CD4-positive, alpha-beta memory T cell (primary cell): ENCODE measurements around the gene UPK3BL2. TPM values are rescaled to one million over a fixed set of nuclear protein-coding genes. Genes with fewer than 3 reads are reported as not detected.
A peak's percentile ranks its signal among the peaks of the same experiment; 100 is the strongest.
"Not testable (repeated sequence)": the region's sequence is repeated elsewhere in the genome, so short reads cannot be mapped to it uniquely, and the experiment has no call there.

ENCODE experiments used
- CTCF ChIA-PET: fragments of 350-600 bp; sonication (Branson Sonifier 250); formaldehyde crosslinking; loops from one replicate; lab custom pipeline; 2021; ENCODE audit warnings: inconsistent platforms; ENCODE audit not compliant: partially characterized antibody; lab: Charles Lee
- POLR2A ChIA-PET: fragments of 350-600 bp; sonication (Branson Sonifier 250); formaldehyde crosslinking; loops from one replicate; lab custom pipeline; 2021; ENCODE audit not compliant: partially characterized antibody; lab: Charles Lee
- DNase-seq, 5 donors: peaks; one replicate each; pipeline versions ENCODE4 v3.0.0 to v3.0.0-alpha.2; 2020 to 2022; ENCODE audit warnings: mixed read lengths in 1 of 5
- H3K27ac ChIP-seq: one replicate; pipeline ENCODE4 v1.7.0; 2013; ENCODE audit warnings: low read depth, low read length
- H3K27me3 ChIP-seq: 2 replicates; pipeline ENCODE4 v1.7.0; 2013; ENCODE audit warnings: mild to moderate bottlenecking, low read length, moderate library complexity; ENCODE audit not compliant: insufficient read depth
- H3K36me3 ChIP-seq: 2 replicates; pipeline ENCODE4 v1.7.0; 2013; ENCODE audit warnings: mild to moderate bottlenecking, low read length, moderate library complexity; ENCODE audit not compliant: insufficient read depth
- H3K4me1 ChIP-seq: 2 replicates; pipeline ENCODE4 v1.7.0; 2013; ENCODE audit warnings: mild to moderate bottlenecking, low read length, moderate library complexity; ENCODE audit not compliant: insufficient read depth
- H3K4me3 ChIP-seq, 2 donors: one replicate each; pipeline ENCODE4 v1.7.0; 2013; ENCODE audit warnings: low read length in 2 of 2, mild to moderate bottlenecking in 1 of 2
- H3K9me3 ChIP-seq, 2 donors: one replicate each; pipeline ENCODE4 v1.7.0; 2013; ENCODE audit warnings: low read length in 2 of 2, control low read depth in 1 of 2; ENCODE audit not compliant: control insufficient read depth in 1 of 2
- H3K27ac Mint-ChIP-seq, 7 donors: one replicate each; pipeline ENCODE4 v1.8.0; 2020 to 2021; ENCODE audit warnings: mixed read lengths in 7 of 7, mild to moderate bottlenecking in 6 of 7, inconsistent platforms in 3 of 7, moderate library complexity in 3 of 7
- H3K27me3 Mint-ChIP-seq, 2 donors: one replicate each; pipeline ENCODE4 v1.8.0; 2020 to 2021; ENCODE audit warnings: mixed read lengths in 2 of 2
- H3K36me3 Mint-ChIP-seq, 2 donors: one replicate each; pipeline ENCODE4 v1.8.0; 2020 to 2021; ENCODE audit warnings: mixed read lengths in 2 of 2, inconsistent platforms in 1 of 2, mild to moderate bottlenecking in 1 of 2
- H3K4me1 Mint-ChIP-seq, 4 donors: one replicate each; pipeline ENCODE4 v1.8.0; 2020 to 2021; ENCODE audit warnings: mixed read lengths in 4 of 4, mild to moderate bottlenecking in 1 of 4
- H3K4me3 Mint-ChIP-seq, 8 donors: one replicate each; pipeline ENCODE4 v1.8.0; 2020 to 2021; ENCODE audit warnings: mixed read lengths in 8 of 8, mild to moderate bottlenecking in 7 of 8, moderate library complexity in 6 of 8, inconsistent platforms in 3 of 8
- H3K9me3 Mint-ChIP-seq, 8 donors: one replicate each; pipeline ENCODE4 v1.8.0; 2020 to 2021; ENCODE audit warnings: mixed read lengths in 8 of 8, mild to moderate bottlenecking in 5 of 8, inconsistent platforms in 3 of 8, moderate library complexity in 1 of 8
- intact Hi-C: fragments of 100-400 bp; cut with micrococcal nuclease; formaldehyde crosslinking; loops from one replicate; pipeline ENCODE4 v1.15.1; 2023
- polyA plus RNA-seq, 2 donors: library from polyadenylated mRNA; unstranded; fragments of 300-500 nt; fragmentation: Illumina TruSeq; gene quantifications; one replicate each; pipeline ENCODE4 v1.2.3, GENCODE V29; 2021
- total RNA-seq, 2 experiments: library from RNA; stranded (reverse); gene quantifications; one replicate each; pipeline ENCODE4 v1.2.3, GENCODE V29; 2021

UPK3BL2 gene
- total and polyA plus RNA-seq, 4 experiments from 2014 or later, result 0.94 to 51.1 (median 25.7) TPM

GRCh38 chr7:102527822-102528793, 15.4 kb downstream of the UPK3BL2 start:
- H3K4me1 Mint-ChIP-seq, H3K9me3 ChIP-seq, H3K4me3 ChIP-seq, H3K4me1 ChIP-seq, H3K27me3 ChIP-seq, DNase-seq, CTCF ChIA-PET, H3K36me3 Mint-ChIP-seq, POLR2A ChIA-PET, H3K27ac Mint-ChIP-seq, H3K27me3 Mint-ChIP-seq, H3K36me3 ChIP-seq, H3K4me3 Mint-ChIP-seq, intact Hi-C loops, H3K9me3 Mint-ChIP-seq, H3K27ac ChIP-seq: not testable (repeated sequence)

GRCh38 chr7:102527182-102527581, 16.3 kb downstream of the UPK3BL2 start:
- DNase-seq, H3K27ac ChIP-seq, H3K4me3 Mint-ChIP-seq, H3K4me3 ChIP-seq, H3K4me1 ChIP-seq, H3K9me3 ChIP-seq, H3K27ac Mint-ChIP-seq, H3K4me1 Mint-ChIP-seq, CTCF ChIA-PET, H3K36me3 Mint-ChIP-seq, intact Hi-C loops, H3K27me3 Mint-ChIP-seq, POLR2A ChIA-PET, H3K36me3 ChIP-seq, H3K27me3 ChIP-seq, H3K9me3 Mint-ChIP-seq: not testable (repeated sequence)

GRCh38 chr7:102524803-102525202, 18.7 kb downstream of the UPK3BL2 start:
- DNase-seq, H3K4me3 Mint-ChIP-seq, intact Hi-C loops, H3K9me3 Mint-ChIP-seq, H3K27ac Mint-ChIP-seq, H3K36me3 ChIP-seq, H3K36me3 Mint-ChIP-seq, H3K4me1 ChIP-seq, POLR2A ChIA-PET, CTCF ChIA-PET, H3K9me3 ChIP-seq, H3K4me3 ChIP-seq, H3K27me3 ChIP-seq, H3K27me3 Mint-ChIP-seq, H3K27ac ChIP-seq, H3K4me1 Mint-ChIP-seq: not testable (repeated sequence)

- H3K36me3 Mint-ChIP-seq, H3K4me1 ChIP-seq, H3K36me3 ChIP-seq, H3K27me3 ChIP-seq, H3K27ac Mint-ChIP-seq, H3K9me3 Mint-ChIP-seq, H3K27me3 Mint-ChIP-seq, POLR2A ChIA-PET, H3K27ac ChIP-seq, H3K4me1 Mint-ChIP-seq, H3K9me3 ChIP-seq, CTCF ChIA-PET, H3K4me3 Mint-ChIP-seq, intact Hi-C loops, DNase-seq, H3K4me3 ChIP-seq: not testable (repeated sequence)
Measured at GRCh38 chr7:102520797-102521196, 22.7 kb downstream of the UPK3BL2 start.

- peak in 1 of 5 donors; percentile 8 for DNase-seq
- H3K36me3 ChIP-seq, H3K36me3 Mint-ChIP-seq, H3K9me3 Mint-ChIP-seq, H3K27ac ChIP-seq, H3K27me3 Mint-ChIP-seq, H3K9me3 ChIP-seq, CTCF ChIA-PET, H3K4me1 ChIP-seq, intact Hi-C loops, H3K4me3 ChIP-seq, H3K27me3 ChIP-seq, POLR2A ChIA-PET, H3K4me1 Mint-ChIP-seq: not testable (repeated sequence)
- Mint-ChIP-seq H3K4me3 (peak within 1 kb of the TSS in 5 of 8 donors; percentile 49 to 74 (median 57)), H3K27ac (peak within 1 kb of the TSS in 1 of 7 donors; percentile 74)
Measured at GRCh38 chr7:102517550-102518147, 25.8 kb downstream of the UPK3BL2 start, which contains the start of gene RASA4B. TSS of gene RASA4B (minus strand) at chr7:102517777. CDS start at chr7:102517710, 67 bp downstream.

- H3K36me3 ChIP-seq, H3K27me3 ChIP-seq, CTCF ChIA-PET, intact Hi-C loops, H3K4me1 ChIP-seq, H3K4me3 ChIP-seq, H3K9me3 Mint-ChIP-seq, H3K27ac Mint-ChIP-seq, H3K4me3 Mint-ChIP-seq, DNase-seq, H3K9me3 ChIP-seq, H3K4me1 Mint-ChIP-seq, POLR2A ChIA-PET, H3K36me3 Mint-ChIP-seq, H3K27me3 Mint-ChIP-seq, H3K27ac ChIP-seq: not testable (repeated sequence)
Measured at GRCh38 chr7:102516951-102517350, 26.5 kb downstream of the UPK3BL2 start.

- H3K27me3 Mint-ChIP-seq, H3K27me3 ChIP-seq, H3K4me1 ChIP-seq, CTCF ChIA-PET, H3K36me3 ChIP-seq, POLR2A ChIA-PET, H3K36me3 Mint-ChIP-seq, H3K9me3 Mint-ChIP-seq, H3K27ac ChIP-seq, DNase-seq, H3K4me3 Mint-ChIP-seq, H3K9me3 ChIP-seq, H3K4me1 Mint-ChIP-seq, intact Hi-C loops, H3K4me3 ChIP-seq, H3K27ac Mint-ChIP-seq: not testable (repeated sequence)
Measured at GRCh38 chr7:102515889-102516288, 27.6 kb downstream of the UPK3BL2 start.
